ENCODE measurements around the gene UBXN6.
A peak's percentile ranks its signal among the peaks of the same experiment; 100 is the strongest.

The UBXN6 gene

GRCh38 chr19:4493929-4494690 lies 36.5 kb upstream of the UBXN6 start:
- no peak for DNase-seq (ENCODE audit: low read depth)

- no peak for DNase-seq (ENCODE audit: low read depth)
Observed at GRCh38 chr19:4493104-4493928, 35.7 kb upstream of the UBXN6 start.

- DNase-seq (ENCODE audit: low read depth), result no peak
Observed at GRCh38 chr19:4492337-4493103, 34.9 kb upstream of the UBXN6 start.

- DNase-seq (ENCODE audit: low read depth), result no peak
Observed at GRCh38 chr19:4491446-4491845, 33.9 kb upstream of the UBXN6 start.

GRCh38 chr19:4488496-4488895 lies 30.9 kb upstream of the UBXN6 start:
- no peak for DNase-seq (ENCODE audit: low read depth)

- DNase-seq (ENCODE audit: low read depth), result no peak
Observed at GRCh38 chr19:4487572-4487971, 30.0 kb upstream of the UBXN6 start.

GRCh38 chr19:4483385-4483784 lies 25.8 kb upstream of the UBXN6 start:
- DNase-seq (ENCODE audit: low read depth), result no peak

- no peak for DNase-seq (ENCODE audit: low read depth)
Observed at GRCh38 chr19:4482721-4483364, 25.2 kb upstream of the UBXN6 start.

GRCh38 chr19:4477034-4477801 lies 19.6 kb upstream of the UBXN6 start:
- DNase-seq (ENCODE audit: low read depth), result no peak

- no peak for DNase-seq (ENCODE audit: low read depth)
Observed at GRCh38 chr19:4474514-4475022, 17.0 kb upstream of the UBXN6 start.

- no peak for DNase-seq (ENCODE audit: low read depth)
Observed at GRCh38 chr19:4473763-4474513, 16.3 kb upstream of the UBXN6 start.

GRCh38 chr19:4473011-4473762 lies 15.6 kb upstream of the UBXN6 start:
- no peak for DNase-seq (ENCODE audit: low read depth)

- DNase-seq (ENCODE audit: low read depth), result no peak
Observed at GRCh38 chr19:4472174-4472974, 14.8 kb upstream of the UBXN6 start, which contains the start of gene HDGFL2. HDGFL2 (plus strand) TSS chr19:4472297; CDS start chr19:4472351, 54 bp downstream.

GRCh38 chr19:4471403-4472173 lies 14.0 kb upstream of the UBXN6 start:
- DNase-seq (ENCODE audit: low read depth), result peak; percentile 97

GRCh38 chr19:4467835-4468234 lies 10.2 kb upstream of the UBXN6 start:
- DNase-seq (ENCODE audit: low read depth), result no peak

- DNase-seq (ENCODE audit: low read depth), result no peak
Observed at GRCh38 chr19:4464815-4465581, 7.4 kb upstream of the UBXN6 start.
